Measurements from ENCODE around the gene NDST1. TPM values are rescaled to one million over a fixed set of nuclear protein-coding genes. Genes with fewer than 3 reads are reported as not detected.

Gene NDST1
- total and polyA plus RNA-seq, 10 donors = 6.1 to 360 (median 223) TPM

GRCh38 chr5:150560401-150561191 is 52.7 kb downstream of the NDST1 start:
- H3K36me3 ChIP-seq = peaks cover 0 to 33% (median 11%) of the 10 kb centered on the region in 6 donors
- no peak for DNase-seq
- intact Hi-C loops (cut with DNase I; ENCODE audit: low total_unique reads) = loop anchor here (5.0 kb wide), 2 partner anchors 97 to 287 kb away; partner anchors contain the start of gene IRGM
- TF ChIP-seq POLR2A (IDR thresholded peaks at IDR 0.05) (no peak), POLR2AphosphoS5 (IDR thresholded peaks at IDR 0.05) (peak in 1 of 3 donors; percentile 51), CTCF (IDR thresholded peaks at IDR 0.05 in 8 of 11, conservative IDR thresholded peaks at IDR 0.05 in 3 of 11) (peak; percentile 77 to 96 (median 92))
- peak overlapping the region in 2 of 8 donors; percentile 11 to 32 for H3K27ac ChIP-seq
- H3K27me3 ChIP-seq (replicated peaks in 1 of 7) = no peaks in the 10 kb centered on the region
- H3K4me3 ChIP-seq = no peak overlapping the region
- 29 to 43% (median 34%) methylated on average over 11 of the region's 11 CpGs for whole genome bisulfite sequencing, 5 donors
- H3K9me3 ChIP-seq = no peaks in the 10 kb centered on the region
- H3K4me1 ChIP-seq = peaks cover 0 to 23% (median 10%) of the 10 kb centered on the region in 6 donors

DNA sequence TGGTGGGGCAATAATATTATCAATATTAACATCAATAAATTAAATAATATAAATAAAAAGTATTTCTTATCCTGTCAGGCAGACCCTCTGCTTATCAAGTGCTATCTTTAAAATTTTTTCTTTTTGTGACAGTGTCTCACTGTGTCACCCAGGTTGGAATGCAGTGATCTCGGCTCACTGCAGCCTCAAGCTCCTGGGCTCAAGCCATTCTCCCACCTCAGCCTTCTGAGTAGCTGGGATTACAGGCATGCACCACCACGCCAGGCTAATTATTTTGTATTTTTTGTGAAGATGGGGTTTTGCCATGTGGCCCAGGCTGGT is 53.2 kb downstream of the NDST1 start:
- WGBS, 5 donors = 62 to 81% (median 67%) methylated on average over 2 of the region's 2 CpGs
- intact Hi-C loops (cut with DNase I; ENCODE audit: low total_unique reads) = loop anchor here (5.0 kb wide), 2 partner anchors 96 to 286 kb away; partner anchors contain the start of gene IRGM

DNA sequence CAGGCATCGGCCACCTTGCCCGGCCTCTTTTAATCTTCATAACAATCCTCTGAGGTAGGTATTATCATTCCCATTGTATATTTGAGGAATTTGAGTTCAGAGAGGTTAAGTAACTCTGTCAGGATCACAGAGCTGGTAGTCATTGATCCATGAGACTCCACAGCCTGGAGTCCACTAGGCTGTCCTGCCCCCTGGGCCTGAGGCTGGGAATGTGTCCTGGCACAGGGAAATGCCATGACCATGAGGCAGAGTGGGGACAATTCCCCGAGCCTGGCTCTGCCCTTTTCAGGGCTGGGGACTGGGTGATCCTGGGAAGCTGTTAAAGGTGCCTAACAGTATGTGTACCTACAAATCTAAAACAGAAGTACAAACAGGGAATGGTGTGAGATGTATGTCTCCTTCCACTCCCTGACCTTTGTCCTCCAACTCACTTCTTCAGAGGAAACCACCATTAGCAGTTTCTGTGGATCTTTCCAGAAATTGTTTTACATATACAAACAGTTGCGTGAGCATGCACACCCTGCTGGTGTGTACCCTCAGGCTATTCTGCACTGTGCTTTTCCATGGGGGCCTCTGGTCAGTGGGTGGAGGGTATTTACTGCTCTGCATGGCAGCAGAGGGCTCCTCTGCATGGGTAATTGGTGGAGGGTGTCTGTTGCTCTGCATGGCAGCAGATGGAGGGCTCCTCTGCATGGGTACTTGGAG is 53.8 kb downstream of the NDST1 start:
- TF ChIP-seq POLR2AphosphoS5 (IDR thresholded peaks at IDR 0.05) = no peak
- no peak for TF ChIP-seq POLR2A (IDR thresholded peaks at IDR 0.05)
- TF ChIP-seq CTCF (IDR thresholded peaks at IDR 0.05 in 8 of 11, conservative IDR thresholded peaks at IDR 0.05 in 3 of 11) = no peak
- intact Hi-C loops (cut with DNase I; ENCODE audit: low total_unique reads) = loop anchor here (5.0 kb wide), 2 partner anchors 96 to 286 kb away; partner anchors contain the start of gene IRGM
- 77 to 89% (median 79%) methylated on average over 4 of the region's 4 CpGs for WGBS, 5 donors
- Histone ChIP-seq H3K9me3 (no peaks in the 10 kb centered on the region), H3K4me3 (no peak overlapping the region), H3K36me3 (peaks cover 0 to 22% (median 2%) of the 10 kb centered on the region in 6 donors), H3K4me1 (peaks cover 0 to 23% (median 10%) of the 10 kb centered on the region in 6 donors), H3K27ac (no peak overlapping the region), H3K27me3 (replicated peaks in 1 of 7) (no peaks in the 10 kb centered on the region)
- DNase-seq = no peak

More for the DNA sequence above, 53.2 kb downstream of the NDST1 start:
- no peak overlapping the region for H3K4me3 ChIP-seq
- TF ChIP-seq POLR2A (IDR thresholded peaks at IDR 0.05) = no peak
- TF ChIP-seq POLR2AphosphoS5 (IDR thresholded peaks at IDR 0.05) = peak in 1 of 3 donors; percentile 14
- peak in 2 of 11 experiments; percentile 5 to 13 for TF ChIP-seq CTCF (IDR thresholded peaks at IDR 0.05 in 8 of 11, conservative IDR thresholded peaks at IDR 0.05 in 3 of 11)
- no peak for DNase-seq
- peaks cover 0 to 23% (median 10%) of the 10 kb centered on the region in 6 donors for H3K4me1 ChIP-seq
- H3K36me3 ChIP-seq = peaks cover 0 to 28% (median 6%) of the 10 kb centered on the region in 6 donors
- H3K9me3 ChIP-seq = no peaks in the 10 kb centered on the region
- H3K27me3 ChIP-seq (replicated peaks in 1 of 7) = no peaks in the 10 kb centered on the region
- H3K27ac ChIP-seq = no peak overlapping the region

All from spleen (tissue), 11 donors.